ENCODE results near the gene CTRL.

GRCh38 chr16:67942200-67942509, 10.5 kb upstream of the CTRL start:
- TF ChIP-seq POLR2A (IDR thresholded peaks at IDR 0.05) (no peak), CTCF (IDR thresholded peaks at IDR 0.05) (peak; percentile 42 to 61 (median 52))
